Epithelial cell of esophagus (primary cell): ENCODE results near the gene FNDC3B.

Experiments used
- DNase-seq: peaks from one replicate; pipeline ENCODE4 v3.0.0; 2010; ENCODE audit warnings: low read depth
- H3K4me3 ChIP-seq: 2 replicates; pipeline ENCODE4 v1.5.1; 2011; ENCODE audit warnings: mild to moderate bottlenecking, low read length, control low read depth
- TF ChIP-seq, protein P1 (sequence below): IDR thresholded peaks from 2 replicates; pipeline ENCODE4 v1.5.1; 2011; ENCODE audit warnings: low read depth, mild to moderate bottlenecking, low read length, control low read depth, inconsistent platforms; ENCODE audit not compliant: insufficient read depth; ENCODE audit errors: missing control alignments

The FNDC3B gene

DNA sequence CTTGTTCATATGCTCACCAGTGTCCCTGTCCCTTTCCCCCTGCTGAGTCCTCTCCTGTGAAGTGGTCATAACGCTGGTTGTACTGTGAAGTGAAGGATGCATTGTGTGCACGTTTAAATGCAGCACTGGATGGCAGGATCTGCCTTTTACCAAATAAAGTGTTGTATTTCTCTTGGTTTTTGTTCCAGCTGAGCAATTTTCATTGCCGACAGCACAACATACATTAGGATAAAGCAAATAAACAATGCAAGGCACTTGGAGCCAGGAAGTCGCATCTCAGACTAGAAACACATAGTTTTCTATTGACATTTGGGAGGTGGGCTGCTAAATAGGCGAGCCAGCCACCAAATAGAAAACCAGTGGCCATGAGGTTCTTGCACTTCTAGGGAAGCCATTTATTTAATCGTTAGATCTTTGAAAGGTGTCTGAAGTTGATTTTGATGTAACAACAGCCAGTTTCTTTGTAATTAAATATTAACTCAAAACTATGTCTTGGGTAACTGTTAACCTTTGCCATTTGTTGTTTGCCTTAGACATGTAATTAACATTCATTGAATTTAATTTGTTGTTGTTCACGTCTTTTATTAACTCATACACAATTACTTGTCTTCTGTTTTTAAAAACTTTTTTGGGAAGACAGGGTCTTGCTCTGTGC lies 185.3 kb downstream of the FNDC3B start:
- no peak for DNase-seq

DNA sequence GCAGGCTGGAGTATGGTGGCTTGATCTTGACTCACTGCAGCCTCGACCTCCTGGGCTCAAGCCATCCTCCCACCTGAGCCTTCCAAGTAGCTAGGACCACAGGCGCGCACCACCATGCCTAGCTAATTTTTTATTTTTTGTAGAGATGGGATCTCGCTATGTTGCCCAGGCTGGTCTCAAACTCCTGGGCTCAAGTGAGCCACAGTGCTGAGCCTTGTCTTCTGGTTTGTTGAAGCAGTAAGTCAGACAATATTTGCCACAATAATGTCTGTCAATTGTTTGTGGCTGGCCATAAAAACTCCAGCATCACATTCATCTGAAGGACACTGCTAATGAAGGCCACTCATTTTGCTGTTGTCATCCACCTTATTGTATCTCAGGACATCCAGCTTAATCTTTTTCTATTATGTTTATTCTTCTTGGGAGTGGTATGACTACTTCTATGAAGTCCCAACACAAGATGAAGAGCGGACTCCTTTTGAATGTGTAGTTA lies 185.9 kb downstream of the FNDC3B start:
- no peak for DNase-seq
- no peak overlapping the region for H3K4me3 ChIP-seq
- TF ChIP-seq, protein P1, sequence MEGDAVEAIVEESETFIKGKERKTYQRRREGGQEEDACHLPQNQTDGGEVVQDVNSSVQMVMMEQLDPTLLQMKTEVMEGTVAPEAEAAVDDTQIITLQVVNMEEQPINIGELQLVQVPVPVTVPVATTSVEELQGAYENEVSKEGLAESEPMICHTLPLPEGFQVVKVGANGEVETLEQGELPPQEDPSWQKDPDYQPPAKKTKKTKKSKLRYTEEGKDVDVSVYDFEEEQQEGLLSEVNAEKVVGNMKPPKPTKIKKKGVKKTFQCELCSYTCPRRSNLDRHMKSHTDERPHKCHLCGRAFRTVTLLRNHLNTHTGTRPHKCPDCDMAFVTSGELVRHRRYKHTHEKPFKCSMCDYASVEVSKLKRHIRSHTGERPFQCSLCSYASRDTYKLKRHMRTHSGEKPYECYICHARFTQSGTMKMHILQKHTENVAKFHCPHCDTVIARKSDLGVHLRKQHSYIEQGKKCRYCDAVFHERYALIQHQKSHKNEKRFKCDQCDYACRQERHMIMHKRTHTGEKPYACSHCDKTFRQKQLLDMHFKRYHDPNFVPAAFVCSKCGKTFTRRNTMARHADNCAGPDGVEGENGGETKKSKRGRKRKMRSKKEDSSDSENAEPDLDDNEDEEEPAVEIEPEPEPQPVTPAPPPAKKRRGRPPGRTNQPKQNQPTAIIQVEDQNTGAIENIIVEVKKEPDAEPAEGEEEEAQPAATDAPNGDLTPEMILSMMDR = no peak

More for the DNA sequence above, 185.3 kb downstream of the FNDC3B start:
- TF ChIP-seq, protein P1 = no peak
- no peak overlapping the region for H3K4me3 ChIP-seq

DNA sequence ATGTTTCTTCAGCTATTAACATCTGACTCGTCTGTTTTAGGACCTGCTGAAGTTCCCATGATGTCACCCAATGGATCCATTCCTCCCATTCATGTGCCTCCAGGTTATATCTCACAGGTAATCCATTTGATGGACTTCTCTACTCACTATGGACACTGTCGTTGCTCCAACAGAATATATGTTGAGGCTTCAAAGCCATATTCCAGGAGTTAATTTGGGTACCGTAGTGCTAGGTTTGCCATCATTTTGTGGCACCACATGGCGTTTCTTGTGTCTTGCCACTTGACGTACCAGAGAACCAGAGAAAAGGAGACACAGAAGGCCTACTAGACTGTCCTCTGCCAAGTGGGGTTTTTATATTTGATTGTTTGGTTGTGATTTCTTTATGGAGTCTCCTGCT lies 187.5 kb downstream of the FNDC3B start:
- DNase-seq = no peak
- TF ChIP-seq, protein P1 = no peak
- H3K4me3 ChIP-seq = no peak overlapping the region

DNA sequence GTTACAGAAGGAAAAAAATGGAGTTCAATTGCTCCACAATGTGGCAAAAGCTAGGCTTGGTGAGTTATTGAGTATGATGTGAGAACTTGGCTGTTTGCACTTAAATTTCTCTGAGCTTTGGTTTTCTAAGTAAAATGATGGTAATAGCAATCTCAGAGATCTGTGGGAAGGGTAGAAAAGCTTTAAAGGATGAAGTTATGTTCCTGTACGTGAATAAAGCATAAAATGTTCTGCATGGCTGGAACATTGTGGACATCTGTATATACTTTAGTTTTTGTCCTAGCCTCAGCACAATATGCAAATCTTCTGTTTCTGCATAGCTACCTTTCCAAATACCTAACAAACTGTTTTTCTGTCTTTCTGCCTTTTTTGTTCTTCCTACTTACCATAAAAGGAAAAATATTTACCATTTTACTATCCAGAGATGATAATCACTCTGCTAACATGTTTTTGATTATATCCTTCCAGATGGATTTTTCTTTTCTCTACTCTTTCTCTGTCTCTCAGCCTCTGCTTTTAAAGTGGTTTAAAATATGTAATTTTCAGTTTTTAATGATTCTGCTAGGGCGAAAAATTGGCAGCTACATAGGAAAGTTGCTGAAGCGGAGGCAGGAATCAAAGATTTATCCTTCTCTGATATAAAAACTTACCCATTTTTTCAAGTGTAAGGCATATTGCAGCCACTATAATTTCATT lies 188.1 kb downstream of the FNDC3B start:
- H3K4me3 ChIP-seq = no peak overlapping the region
- TF ChIP-seq, protein P1 = no peak
- DNase-seq = no peak

DNA sequence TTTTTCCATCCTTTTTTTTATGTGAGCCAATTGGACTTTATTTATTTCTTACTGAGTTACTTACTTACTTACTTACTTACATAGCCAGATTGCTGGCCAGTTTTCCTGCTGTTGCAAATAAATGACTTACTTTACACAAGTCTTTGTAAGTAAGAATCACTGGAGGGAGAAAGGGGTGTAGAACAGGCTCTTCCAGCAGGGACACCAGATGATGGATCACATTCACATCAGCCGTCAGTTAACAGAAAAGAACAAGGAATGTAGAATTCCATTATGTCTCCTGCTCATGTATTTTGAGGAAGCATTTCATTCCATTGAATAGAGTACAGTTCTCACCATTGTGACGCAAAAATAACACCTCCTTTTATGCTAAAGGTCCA lies 188.6 kb downstream of the FNDC3B start:
- TF ChIP-seq, protein P1 = no peak
- no peak overlapping the region for H3K4me3 ChIP-seq
- DNase-seq = no peak

DNA sequence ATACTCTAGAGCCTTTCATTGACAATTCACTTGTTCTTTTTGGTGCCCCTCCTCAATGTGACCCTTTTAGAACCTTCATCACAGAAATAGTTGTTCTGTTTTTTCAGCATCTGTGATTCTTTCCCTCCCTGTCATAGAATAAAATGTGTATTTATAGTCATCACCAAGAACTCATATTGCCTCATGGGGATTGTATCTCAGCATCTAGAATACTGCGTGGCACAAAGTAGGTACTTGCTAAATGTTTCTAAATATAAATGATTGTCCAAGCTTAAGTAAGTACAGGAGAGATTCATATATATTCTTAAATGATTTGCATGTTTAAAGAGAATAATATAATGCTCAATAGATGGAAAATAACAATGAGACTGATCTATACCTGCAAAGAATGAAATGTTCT lies 190.1 kb downstream of the FNDC3B start:
- DNase-seq = no peak
- TF ChIP-seq, protein P1 = no peak
- no peak overlapping the region for H3K4me3 ChIP-seq
